ENCODE data around the gene MAP1LC3B2.
A peak's percentile ranks its signal among the peaks of the same experiment; 100 is the strongest.

The MAP1LC3B2 gene

DNA sequence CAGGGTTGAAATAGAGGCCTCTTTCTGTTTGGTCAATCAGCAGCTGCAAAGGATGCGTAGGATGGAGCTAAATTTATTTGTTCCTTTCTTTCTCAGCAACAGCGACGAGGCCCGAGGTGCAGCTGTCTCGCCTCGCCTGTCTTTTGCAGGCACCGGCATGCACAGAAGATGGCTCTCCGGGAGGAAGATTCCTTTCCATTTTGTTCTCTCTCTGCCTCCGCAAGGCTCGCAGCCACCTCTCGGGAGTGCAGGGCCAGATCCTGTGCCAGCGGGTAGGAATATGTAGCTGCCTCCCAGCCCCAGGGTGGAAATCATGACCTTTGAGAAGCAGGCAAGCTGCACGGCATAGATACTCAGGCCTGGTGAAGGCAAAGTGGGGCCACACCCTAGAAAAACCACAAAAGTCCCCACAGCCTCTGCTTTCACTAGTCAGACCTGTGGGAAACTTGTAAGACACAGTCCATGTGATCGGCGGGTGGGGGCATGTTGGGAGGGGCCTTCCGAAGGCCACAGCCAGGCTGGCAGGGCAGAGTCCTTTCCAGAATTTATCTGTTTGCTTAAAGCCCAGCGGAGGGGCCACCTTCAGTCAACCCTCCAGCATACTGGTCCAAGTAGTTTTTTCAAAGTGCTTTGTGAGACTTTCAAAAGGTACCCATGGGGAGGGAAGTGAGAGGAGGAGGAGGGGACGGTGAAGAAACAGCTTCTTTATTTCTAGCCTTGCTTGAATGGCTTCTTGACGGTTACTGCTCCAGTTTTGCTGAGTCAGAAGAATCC, at the start of gene MAP1LC3B2:
MAP1LC3B2 (plus strand) TSS at position 220 of the 774 bp plus-strand sequence. CDS start 16,562 bp downstream, outside the sequence.
- DNase-seq (ENCODE audit: low read depth) = peak; percentile 40

GRCh38 chr12:116513944-116514343, 45.2 kb upstream of the MAP1LC3B2 start:
- no peak for DNase-seq (ENCODE audit: low read depth)

DNA sequence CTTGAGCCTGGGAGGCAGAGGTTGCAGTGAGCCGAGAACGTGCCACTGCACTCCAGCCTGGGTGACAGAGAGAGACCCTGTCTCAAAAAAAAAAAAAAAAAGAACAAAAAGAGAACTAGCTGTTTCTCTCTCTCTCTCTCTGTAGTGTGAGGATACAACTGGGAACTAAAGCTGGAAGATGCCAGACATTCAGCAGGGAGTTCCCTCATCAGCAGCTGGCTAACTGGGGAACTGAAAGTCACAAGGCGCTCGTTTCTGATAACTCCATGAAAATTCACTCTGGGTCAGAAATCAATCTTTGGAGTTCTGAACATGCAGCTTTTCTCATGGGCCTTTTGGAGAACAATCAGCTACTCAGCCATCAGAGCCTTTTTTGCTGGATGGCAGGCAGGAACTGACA, 43.5 kb upstream of the MAP1LC3B2 start:
- no peak for DNase-seq (ENCODE audit: low read depth)

GRCh38 chr12:116516657-116517056, 42.5 kb upstream of the MAP1LC3B2 start:
- DNase-seq (ENCODE audit: low read depth) = no peak

DNA sequence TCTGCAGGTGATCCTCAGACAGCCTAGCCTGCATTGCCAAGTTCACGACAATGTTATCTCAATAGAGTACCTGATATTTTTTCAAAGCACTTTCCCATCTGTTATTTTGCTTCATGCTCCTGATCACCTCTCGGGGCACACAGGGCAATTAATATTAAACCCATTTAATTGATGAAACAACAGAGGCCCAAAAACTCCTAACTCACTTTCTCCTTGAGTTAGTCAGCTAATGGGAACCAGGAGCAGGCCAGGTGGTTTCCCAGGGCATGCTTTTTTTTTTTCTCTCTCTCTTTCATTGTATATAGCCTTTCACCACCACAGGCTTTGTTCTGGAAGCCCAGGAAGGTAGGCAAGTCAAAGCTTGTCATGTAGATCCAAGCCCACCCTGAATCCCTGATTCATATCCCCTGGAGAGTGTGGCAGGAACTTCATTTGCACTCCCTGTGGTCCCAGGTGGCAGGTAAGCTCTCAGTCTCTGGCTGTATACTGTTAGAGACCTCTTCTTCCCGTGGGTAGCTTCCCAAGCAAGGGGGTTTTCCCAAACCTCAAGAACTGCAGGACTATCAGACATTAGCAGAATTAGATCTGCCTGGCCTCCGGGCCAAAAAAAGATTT, 41.6 kb upstream of the MAP1LC3B2 start:
- DNase-seq (ENCODE audit: low read depth) = no peak

DNA sequence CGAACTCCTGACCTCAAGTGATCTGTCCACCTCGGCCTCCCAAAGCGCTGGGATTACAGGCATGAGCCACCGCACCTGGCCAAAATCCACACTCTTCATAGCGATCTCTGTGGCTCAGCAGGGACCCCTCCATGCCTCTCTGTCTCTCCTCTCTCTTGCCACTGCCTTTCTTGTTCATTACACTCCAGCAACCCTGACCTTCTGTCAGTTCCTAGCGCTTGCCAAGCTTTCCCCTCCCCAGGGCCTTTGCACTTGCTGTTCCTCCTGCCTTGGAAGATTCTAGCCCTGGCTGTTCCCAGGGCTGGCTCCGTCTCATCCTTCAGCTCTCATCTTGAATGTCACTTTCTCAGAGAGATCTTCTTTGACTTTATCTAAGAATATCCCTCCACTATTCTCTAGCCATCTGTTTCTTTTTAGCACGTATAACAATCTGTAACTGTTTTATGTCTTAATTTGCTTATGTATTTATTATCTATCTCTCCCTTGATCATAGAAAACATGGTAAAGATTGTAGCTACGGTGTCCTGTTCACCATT, 38.9 kb upstream of the MAP1LC3B2 start:
- DNase-seq (ENCODE audit: low read depth) = no peak

DNA sequence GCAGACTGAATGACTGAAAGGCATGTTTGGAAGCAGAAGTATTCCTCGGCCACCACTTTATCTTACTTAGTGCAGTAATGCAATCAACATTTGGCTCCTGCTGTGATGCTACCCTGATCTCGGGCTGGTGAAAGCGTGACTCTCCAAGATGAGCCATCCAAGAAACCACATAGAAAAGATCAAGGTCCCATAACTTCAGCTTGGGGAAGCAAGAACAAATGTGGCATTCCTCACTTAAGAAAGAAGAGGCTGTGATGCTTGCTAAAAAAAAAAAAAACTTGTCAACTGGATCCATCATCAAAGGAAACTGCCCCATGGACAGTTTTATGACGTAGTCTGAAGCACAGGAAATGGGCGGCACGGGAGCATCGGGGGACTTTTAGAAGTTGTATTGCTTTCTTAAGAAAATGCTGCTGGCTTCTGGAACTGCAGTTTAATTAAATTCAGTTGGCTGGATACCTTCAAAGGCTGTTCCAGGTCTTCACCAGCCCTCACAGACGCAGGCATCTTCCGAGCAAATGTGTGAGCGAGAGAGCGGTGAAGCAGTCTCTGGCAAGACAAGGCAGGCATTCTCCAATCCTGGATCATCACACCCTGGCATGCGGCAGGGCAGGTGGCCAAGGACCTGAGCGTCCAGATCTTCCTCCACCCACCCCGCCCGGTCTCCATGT, 38.2 kb upstream of the MAP1LC3B2 start:
- DNase-seq (ENCODE audit: low read depth) = no peak

GRCh38 chr12:116524311-116524710, 34.9 kb upstream of the MAP1LC3B2 start:
- no peak for DNase-seq (ENCODE audit: low read depth)

DNA sequence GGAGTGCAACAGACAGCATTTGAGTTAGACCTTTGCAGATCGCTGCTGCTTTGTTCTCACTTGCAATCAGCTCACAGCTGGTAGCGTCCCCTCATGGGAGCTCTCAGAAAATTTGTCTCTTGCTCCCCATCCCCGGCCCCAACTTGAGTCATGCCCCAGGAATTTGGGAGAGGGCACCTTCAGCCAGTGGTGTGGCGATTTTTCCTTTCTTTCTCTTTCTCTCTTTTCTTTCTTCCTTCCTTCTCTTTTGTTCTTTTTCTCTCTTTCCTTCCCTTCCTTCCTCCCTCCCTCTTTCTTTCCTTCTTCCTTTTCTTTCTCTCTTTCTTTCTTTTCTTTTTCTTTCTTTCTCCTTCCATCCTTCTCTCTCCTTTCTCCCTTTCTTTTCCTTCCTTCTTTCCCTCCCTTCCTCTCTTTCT, 34.2 kb upstream of the MAP1LC3B2 start:
- no peak for DNase-seq (ENCODE audit: low read depth)

DNA sequence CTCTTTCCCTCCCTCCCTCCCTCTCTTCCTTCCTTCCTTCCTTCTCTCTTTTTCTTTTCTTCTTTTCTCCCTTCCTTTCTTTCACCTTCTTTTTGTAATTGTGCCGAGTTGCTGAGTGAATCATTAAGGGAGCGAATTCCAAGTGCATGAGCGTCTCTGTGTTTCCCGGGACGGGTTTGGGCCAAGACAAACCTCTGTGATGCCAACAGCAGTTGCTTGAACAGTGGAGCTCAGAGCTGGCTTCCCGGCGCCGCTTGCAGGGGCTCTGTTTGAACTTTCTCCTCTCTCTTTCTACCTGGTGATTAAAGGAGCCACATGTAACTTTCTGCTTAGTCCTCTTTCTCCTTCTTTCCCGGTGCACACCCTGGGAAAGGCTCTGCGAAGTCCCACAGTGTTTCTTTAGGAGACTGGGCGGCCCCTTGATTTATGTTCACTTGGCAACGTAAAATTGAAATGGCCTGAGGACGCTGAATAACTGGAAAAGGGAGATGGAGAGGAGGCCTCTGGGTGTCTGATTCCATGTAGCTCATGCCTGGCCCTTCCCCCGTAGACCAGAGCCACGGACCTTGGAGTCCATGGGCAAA, 33.7 kb upstream of the MAP1LC3B2 start:
- no peak for DNase-seq (ENCODE audit: low read depth)

DNA sequence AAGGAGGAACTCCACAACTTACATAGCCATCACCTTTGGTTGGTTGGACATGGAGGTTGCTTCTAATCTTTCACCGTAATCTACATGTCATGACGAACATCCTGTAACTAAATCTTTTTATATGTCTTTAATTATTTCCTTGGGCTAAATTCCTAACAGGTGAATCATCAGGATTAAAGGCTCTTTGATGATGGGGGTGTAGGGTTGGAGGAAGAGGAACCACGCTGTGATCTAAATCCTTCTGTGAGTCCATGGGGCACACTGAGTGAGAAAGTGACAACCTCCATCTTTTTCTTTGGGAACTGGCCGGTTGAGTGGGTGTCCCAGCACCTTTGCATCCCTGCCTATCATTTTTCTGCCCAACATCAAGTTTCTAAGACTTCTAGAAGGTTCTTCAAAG, 31.1 kb upstream of the MAP1LC3B2 start:
- no peak for DNase-seq (ENCODE audit: low read depth)

- no peak for DNase-seq (ENCODE audit: low read depth)
Observed at GRCh38 chr12:116528498-116528897, 30.7 kb upstream of the MAP1LC3B2 start.

- DNase-seq (ENCODE audit: low read depth) = no peak
Observed at GRCh38 chr12:116529048-116529447, 30.1 kb upstream of the MAP1LC3B2 start.

DNA sequence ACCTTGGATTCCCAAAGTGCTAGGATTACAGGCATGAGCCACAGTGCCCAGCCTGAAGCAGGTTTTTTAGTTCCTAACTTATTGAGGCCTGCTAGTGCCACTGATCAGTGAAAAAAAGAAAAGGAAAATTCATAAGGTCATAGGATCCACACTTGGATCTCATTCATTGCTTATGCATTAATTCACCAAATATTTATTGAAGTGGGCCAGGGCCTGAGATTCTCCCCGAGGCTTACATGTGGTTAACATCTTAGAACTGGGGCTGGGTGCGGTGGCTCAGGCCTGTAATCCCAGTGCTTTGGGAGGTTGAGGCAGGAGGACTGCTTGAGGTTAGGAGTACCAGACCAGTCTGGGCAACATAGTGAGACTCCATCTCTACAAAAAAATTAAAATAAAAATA, 29.5 kb upstream of the MAP1LC3B2 start:
- no peak for DNase-seq (ENCODE audit: low read depth)

DNA sequence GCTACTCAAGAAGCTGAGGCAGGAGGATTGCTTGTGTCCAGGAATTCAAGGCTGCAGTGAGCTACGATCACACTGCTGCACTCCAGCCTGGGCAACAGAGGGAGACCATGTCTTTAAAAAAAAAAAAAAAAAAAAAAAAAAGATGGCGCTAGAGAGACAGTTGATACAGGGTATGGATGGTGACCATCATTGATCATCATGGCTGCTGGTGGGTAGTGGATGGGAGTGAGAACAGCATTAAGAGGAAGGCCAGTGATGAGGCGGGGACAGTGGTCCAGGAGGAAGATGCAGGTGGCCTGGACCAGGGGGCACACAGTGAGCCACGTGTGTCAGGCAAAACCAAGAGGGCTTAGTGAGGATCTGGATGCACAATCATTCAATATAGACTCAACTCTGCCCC, 26.8 kb upstream of the MAP1LC3B2 start:
- no peak for DNase-seq (ENCODE audit: low read depth)

- no peak for DNase-seq (ENCODE audit: low read depth)
Observed at GRCh38 chr12:116532986-116533342, 26.2 kb upstream of the MAP1LC3B2 start.

- DNase-seq (ENCODE audit: low read depth) = peak; percentile 64
Observed at GRCh38 chr12:116533343-116534251, 25.6 kb upstream of the MAP1LC3B2 start.

- DNase-seq (ENCODE audit: low read depth) = no peak
Observed at GRCh38 chr12:116534311-116535121, 24.7 kb upstream of the MAP1LC3B2 start.

- DNase-seq (ENCODE audit: low read depth) = no peak
Observed at GRCh38 chr12:116535241-116535640, 23.9 kb upstream of the MAP1LC3B2 start.

DNA sequence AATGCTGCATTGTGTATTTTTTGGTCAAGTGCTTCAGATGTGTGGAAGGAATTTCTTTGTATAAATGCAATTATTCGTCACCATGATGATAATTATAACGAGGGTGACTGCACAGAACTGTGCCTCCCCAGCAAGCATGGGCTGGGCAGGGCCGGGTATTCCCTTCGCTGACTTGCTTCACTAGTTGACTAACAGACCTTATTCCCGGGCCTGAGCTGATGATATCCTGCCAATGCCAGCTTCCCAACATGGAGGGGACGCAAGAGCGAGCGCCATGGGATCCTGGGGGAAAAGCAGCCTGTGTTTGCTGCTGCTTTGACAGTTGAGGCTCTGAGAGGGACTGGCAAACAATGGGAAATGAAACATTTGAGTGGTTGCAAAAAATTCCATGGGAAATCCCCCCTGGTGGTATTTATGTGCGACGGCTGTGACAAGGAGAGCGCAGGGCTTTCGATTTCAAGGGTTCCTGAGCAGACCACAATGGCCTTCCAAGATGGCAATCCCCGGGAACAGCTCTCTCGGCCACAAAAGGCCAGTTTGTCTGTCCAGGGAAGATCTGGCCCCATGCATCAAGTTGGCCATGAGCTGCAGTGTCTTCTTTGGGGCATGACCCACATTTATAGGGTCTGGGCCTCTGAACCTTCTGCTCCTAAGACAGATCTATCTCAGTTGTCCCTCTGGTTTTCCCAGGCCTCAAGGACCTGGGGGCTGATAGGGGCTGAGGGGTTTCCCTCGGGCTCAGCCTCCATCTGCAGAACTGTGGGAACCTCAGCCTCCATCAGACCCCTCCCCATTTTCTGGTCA, 21.9 kb upstream of the MAP1LC3B2 start:
- no peak for DNase-seq (ENCODE audit: low read depth)
